Esophagus muscularis mucosa (tissue), 3 donors: ENCODE measurements around the gene IDH2.

Experiments used
- CTCF ChIP-seq, 3 experiments: fragments of 200-600 bp in 2 of 3; fragments of 450-650 bp in 1 of 3; sonication (generic) in 2 of 3; IDR thresholded peaks; one replicate each; pipeline ENCODE4 v1.5.1; 2017 to 2019; ENCODE audit warnings: antibody characterized with exemption in 3 of 3, mild to moderate bottlenecking in 2 of 3, moderate library complexity in 1 of 3
- POLR2A ChIP-seq: fragments of 450-650 bp; IDR thresholded peaks from one replicate; pipeline ENCODE4 v1.6.1; 2017; ENCODE audit warnings: antibody characterized with exemption, moderate library complexity, mild to moderate bottlenecking, low read depth
- POLR2AphosphoS5 ChIP-seq, 2 donors: sonication (generic); formaldehyde crosslinking; IDR thresholded peaks; one replicate each; pipeline ENCODE4 v1.6.1; 2017; ENCODE audit warnings: antibody characterized with exemption in 2 of 2

GRCh38 chr15:90145761-90146160 is 43.5 kb upstream of the IDH2 start:
- no peak for TF ChIP-seq POLR2A
- TF ChIP-seq CTCF (IDR thresholded peaks at IDR 0.05), result no peak
- TF ChIP-seq POLR2AphosphoS5 (IDR thresholded peaks at IDR 0.05), result no peak
